Brain microvascular endothelial cell (primary cell): ENCODE measurements around the gene NCMAP.

Experiments used
- DNase-seq: peaks from one replicate; pipeline ENCODE4 v3.0.0-alpha.2; 2020
- H3K27ac ChIP-seq: fragments of 250-450 bp; sonication (Bioruptor Pico); 2 replicates; pipeline ENCODE4 v1.5.1; 2020; ENCODE audit warnings: mild to moderate bottlenecking, moderate library complexity
- H3K27me3 ChIP-seq: fragments of 250-450 bp; sonication (Bioruptor Pico); replicated peaks from 2 replicates; pipeline ENCODE4 v1.5.1; 2020; ENCODE audit warnings: mild to moderate bottlenecking
- H3K36me3 ChIP-seq: fragments of 250-450 bp; sonication (Bioruptor Pico); replicated peaks from 2 replicates; pipeline ENCODE4 v1.5.1; 2020; ENCODE audit warnings: mild to moderate bottlenecking
- H3K4me3 ChIP-seq: 2 replicates; pipeline ENCODE4 v1.5.1; 2011; ENCODE audit warnings: low read depth, mild to moderate bottlenecking, control low read depth, low read length, moderate library complexity
- CTCF ChIP-seq: IDR thresholded peaks from 2 replicates; pipeline ENCODE4 v1.5.1; 2011; ENCODE audit warnings: low read depth, mild to moderate bottlenecking, moderate library complexity, low read length, control low read depth, inconsistent platforms; ENCODE audit errors: missing control alignments
- in situ Hi-C: cut with HindIII; loops from 2 replicates; pipeline ENCODE4 v1.10.0; 2017; ENCODE audit warnings: low sequenced_read_pairs, low pct_ligation_motif_present

Gene NCMAP

GRCh38 chr1:24555591-24556413 is at the start of gene NCMAP:
NCMAP (plus strand) TSS chr1:24556087; CDS start chr1:24595431, 39,344 bp downstream.
- peak; percentile 2 for TF ChIP-seq CTCF
- H3K27me3 ChIP-seq = peaks cover 9% of the 10 kb centered on the region
- in situ Hi-C loops = no loop called here
- no peak for DNase-seq
- H3K4me3 ChIP-seq = no peak within 1 kb of the TSS
- H3K27ac ChIP-seq = no peak within 1 kb of the TSS
- H3K36me3 ChIP-seq = no peaks in the 10 kb centered on the region

- in situ Hi-C loops = no loop called here
- Histone ChIP-seq H3K27me3 (no peaks in the 10 kb centered on the region), H3K36me3 (no peaks in the 10 kb centered on the region), H3K27ac (no peak overlapping the region), H3K4me3 (no peak overlapping the region)
- DNase-seq = no peak
- no peak for TF ChIP-seq CTCF
Measured at GRCh38 chr1:24506691-24507381, 49.1 kb upstream of the NCMAP start.

- in situ Hi-C loops = no loop called here
- H3K27me3 ChIP-seq = no peaks in the 10 kb centered on the region
Measured at GRCh38 chr1:24507405-24507804, 48.5 kb upstream of the NCMAP start.

GRCh38 chr1:24508911-24509310 is 47.0 kb upstream of the NCMAP start:
- no peaks in the 10 kb centered on the region for H3K27me3 ChIP-seq
- H3K4me3 ChIP-seq = no peak overlapping the region
- no peak for TF ChIP-seq CTCF
- DNase-seq = no peak
- in situ Hi-C loops = no loop called here
- H3K36me3 ChIP-seq = no peaks in the 10 kb centered on the region
- no peak overlapping the region for H3K27ac ChIP-seq

More at GRCh38 chr1:24507405-24507804, 48.5 kb upstream of the NCMAP start:
- Histone ChIP-seq H3K27ac (no peak overlapping the region), H3K36me3 (no peaks in the 10 kb centered on the region), H3K4me3 (no peak overlapping the region)
- DNase-seq = no peak
- no peak for TF ChIP-seq CTCF

- DNase-seq = no peak
- in situ Hi-C loops = no loop called here
- no peak for TF ChIP-seq CTCF
- H3K27me3 ChIP-seq = no peaks in the 10 kb centered on the region
- H3K4me3 ChIP-seq = no peak overlapping the region
- no peaks in the 10 kb centered on the region for H3K36me3 ChIP-seq
- H3K27ac ChIP-seq = no peak overlapping the region
Measured at GRCh38 chr1:24513706-24514105, 42.2 kb upstream of the NCMAP start.
